ENCODE results near the gene NOXA1.

GRCh38 chr9:137410891-137411249, 12.3 kb upstream of the NOXA1 start:
- TF ChIP-seq CTCF (IDR thresholded peaks at IDR 0.05; ENCODE audit: insufficient read depth, low read depth, low read length) (no peak), EZH2 (IDR thresholded peaks at IDR 0.05; ENCODE audit: insufficient read depth, low read length) (no peak)
